HG02884 (cell line): Measurements from ENCODE around the gene ALKBH8.
A peak's percentile ranks its signal among the peaks of the same experiment; 100 is the strongest.
"Not testable (repeated sequence)": the region's sequence is repeated elsewhere in the genome, so short reads cannot be mapped to it uniquely, and the experiment has no call there.

Experiments
- ATAC-seq: cut with Tn5 transposase; IDR thresholded peaks from one replicate; pipeline ENCODE4 v1.9.1; 2021; ENCODE audit warnings: mild to moderate bottlenecking, moderate library complexity; ENCODE audit not compliant: unreplicated experiment

ALKBH8 gene

DNA sequence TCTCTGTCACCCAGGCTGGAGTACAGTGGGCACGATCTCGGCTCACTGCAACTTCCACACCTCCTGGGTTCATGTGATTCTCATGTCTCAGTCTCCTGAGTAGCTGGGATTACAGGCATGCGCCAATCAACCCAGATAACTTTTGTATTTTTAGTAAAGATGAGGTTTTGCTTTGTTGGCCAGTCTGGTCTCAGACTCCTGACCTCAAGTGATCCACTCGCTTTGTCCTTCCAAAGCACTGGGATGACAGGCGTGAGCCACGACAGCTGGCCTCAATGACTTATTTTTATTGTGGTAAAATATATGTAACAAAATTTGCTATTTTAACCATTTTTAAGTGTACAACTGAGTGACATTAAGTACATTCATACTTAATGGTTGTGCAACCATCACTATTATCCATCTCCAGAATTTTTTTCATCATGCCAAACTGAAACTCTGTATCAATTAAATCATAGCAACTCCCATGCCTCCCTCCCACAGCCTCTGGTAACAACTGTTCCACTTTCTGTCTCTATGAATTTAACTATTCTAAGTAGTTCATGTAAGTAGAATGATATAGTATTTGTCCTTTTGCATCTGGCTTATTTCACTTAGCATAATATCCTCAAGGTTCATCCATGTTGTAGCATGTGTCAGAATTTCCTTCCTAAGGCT, 57.2 kb downstream of the ALKBH8 start:
- no peak for ATAC-seq

DNA sequence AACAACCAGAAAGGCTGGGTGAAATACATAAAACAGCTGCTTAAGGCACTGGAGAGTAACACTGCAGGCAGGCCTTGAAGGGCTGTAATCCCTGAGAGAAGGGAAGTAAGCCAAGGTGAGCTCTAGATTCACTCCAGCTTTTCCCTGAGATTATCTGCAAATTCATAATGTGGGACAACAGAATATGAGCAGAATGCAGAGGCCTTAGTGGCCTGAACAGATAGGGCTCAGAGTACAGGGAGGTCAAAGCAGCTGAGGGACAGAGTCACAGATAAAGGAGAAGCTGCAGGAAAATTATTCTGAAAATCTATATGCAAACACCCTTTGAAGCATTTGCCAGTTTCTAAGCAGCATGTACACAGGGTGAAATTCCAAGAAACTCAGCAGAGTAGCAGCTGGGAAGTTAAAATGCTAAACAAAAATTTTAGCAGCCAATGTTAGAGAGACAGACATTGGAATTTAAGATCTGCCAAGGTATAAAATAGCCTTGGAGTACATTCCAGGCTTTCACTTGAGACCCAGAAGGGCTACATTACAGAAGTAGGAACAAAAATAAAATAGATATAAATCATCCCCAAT, 59.8 kb downstream of the ALKBH8 start:
- no peak for ATAC-seq

DNA sequence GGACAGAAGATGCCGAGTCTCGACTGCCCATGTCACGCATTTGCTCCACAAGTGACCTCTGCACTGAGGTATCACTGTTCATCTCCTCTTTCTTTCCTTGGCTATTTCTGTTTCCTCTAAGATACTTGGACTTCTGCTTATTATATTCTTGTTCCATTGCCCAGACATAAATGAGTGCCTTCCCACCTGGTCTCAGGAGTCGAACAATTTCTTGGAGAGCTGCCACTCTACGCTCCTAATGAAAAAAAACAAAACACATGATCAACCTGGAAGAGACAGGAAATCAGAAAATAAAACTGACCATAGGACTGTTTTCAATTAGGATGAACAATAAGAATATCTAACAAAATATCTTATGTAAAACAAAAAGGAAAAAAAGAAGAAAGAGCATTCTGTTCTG, 60.6 kb downstream of the ALKBH8 start:
- no peak for ATAC-seq

DNA sequence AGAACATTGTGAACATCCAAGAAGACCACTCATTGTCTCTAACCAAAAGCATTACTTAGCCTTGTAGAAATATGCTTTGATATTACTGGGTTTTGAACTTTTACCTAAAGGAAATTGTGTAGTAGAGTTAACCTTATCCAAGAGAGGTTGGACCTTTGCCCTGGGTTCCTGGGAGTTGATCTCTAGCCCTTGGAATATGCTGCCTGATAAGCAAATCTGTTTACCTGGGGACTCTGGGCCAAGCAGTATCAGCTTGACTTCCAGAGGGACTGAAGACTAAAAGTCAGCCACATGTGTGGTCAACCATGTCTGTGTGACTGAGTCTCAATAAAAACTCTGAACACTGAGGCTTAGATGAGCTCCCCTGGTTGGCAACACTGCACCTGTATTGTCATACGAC, 63.8 kb downstream of the ALKBH8 start:
- ATAC-seq: no peak

DNA sequence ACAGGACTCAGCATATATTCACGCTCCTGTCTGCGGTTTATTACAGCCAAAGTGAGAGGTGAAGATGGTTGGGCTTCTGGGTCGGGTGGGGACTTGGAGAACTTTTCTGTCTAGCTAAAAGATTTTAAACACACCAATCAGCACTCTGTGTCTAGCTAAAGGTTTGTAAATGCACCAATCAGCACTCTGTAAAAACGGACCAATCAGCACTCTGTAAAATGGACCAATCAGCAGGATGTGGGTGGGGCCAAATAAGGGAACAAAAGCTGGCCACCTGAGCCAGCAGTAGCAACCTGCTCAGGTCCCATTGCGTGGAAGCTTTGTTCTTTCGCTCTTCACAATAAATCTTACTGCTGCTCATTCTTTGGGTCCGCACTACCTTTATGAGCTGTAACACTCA, 68.2 kb downstream of the ALKBH8 start:
- not testable (repeated sequence) for ATAC-seq

DNA sequence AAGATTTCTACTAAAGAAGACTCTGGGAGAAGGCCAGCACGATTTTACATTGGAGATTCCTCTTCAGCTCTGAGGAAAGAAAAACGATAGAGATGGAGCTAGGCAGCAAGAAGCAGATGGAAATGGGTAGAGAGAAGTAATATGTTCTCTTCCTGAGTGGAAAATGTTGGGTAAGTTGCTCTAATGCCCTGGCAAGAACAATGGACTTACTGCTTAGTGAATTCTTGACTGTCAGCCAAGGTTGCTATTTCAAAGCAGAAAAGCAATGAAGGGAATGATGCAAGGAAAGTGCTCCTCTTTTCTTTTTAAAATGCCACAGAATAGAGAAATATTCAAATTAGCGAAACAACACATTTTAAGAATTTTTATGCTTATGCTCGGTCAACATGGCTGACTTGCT, 69.5 kb downstream of the ALKBH8 start:
- ATAC-seq: no peak

DNA sequence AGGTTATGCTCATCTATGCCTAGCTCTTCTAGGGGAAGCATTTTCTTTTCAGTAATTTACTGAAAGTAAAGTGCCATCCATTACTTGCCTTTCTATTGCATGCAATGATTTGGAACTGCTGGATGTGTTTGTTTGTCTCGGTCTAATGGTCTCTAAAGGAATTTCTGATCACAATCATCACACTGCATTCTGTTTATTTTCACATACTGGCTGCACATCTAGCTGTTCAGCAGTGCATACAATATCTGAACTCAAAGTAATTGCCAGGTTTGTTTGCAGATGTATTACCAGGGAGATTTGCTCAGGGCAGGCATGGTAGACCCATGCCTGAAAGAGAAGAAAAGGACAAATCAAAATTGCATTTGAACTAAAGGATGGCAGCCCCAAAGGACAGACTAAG, 71.5 kb downstream of the ALKBH8 start:
- ATAC-seq: no peak

DNA sequence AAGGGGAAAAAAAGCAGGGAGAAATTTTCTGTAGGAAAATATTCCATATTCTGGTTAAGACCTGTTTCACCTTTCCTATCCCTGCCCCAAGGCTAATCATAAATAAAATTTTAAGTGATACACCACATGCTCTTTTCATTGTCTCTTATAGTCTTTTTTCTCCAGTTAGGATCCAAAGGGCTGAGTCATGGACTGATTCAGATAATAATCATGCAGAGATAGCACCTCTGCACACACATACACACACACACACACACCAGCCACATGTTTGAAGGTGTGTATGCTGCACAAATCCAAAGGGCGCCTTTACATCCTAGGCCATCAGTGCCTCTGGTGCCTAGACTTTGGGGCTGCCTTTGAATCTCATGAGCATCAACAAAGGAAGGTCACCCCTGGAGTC, 72.4 kb downstream of the ALKBH8 start:
- ATAC-seq: no peak

DNA sequence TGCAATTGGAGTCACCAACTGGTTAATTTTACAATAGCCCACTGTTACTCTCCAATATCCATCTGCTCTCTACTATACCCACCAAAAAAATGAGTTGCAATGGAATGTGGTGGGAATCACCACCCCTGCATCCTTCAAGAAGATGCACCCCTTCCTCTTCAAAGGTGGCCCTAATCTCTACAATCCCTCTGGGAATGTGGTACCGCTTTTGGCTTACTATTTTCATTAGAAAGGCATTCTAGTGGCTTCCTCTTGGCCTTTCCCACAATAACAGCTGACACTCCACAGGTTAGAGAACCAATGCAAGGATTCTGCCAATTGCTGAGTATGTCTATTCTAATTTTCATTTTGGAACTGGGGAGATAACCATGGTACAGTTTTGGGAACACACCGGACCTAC, 74.7 kb downstream of the ALKBH8 start:
- no peak for ATAC-seq

DNA sequence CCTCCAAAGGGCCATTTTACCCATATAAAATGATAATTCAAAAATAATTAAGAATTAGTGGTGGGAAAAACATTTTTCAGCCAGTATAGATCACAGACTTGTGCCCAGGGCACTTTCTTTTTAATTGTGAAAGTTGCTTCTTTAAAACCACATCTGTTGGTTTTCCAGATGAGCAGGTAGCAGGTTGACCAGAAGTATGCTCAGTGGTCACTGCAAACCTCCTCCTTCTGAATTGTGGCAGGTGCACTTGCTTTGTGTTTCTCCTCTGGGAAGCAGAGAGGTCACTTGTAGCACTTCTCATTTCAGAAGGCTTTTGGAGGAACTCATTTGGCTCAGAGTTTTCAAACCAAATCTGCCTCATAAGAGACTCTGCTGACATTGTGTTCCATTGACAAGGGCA, 83.3 kb downstream of the ALKBH8 start:
- ATAC-seq: no peak

DNA sequence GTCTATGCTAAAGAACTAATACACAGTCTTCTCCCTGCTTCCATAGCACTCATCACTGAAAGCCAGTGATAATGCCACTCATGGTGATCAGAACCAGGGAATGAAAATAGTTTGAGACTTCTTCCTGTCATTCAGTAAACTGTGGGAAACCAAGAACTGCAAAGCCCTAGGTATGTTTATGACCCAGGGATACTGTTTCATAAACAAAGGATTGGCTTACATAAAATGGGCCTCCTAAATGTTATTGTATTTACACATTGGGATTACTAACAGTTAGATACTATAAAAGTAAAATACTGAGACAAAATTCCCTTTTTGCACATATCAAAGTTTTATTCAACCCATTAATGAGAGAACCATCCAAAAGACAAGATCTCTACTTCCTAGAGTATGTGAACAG, 86.6 kb downstream of the ALKBH8 start:
- no peak for ATAC-seq

DNA sequence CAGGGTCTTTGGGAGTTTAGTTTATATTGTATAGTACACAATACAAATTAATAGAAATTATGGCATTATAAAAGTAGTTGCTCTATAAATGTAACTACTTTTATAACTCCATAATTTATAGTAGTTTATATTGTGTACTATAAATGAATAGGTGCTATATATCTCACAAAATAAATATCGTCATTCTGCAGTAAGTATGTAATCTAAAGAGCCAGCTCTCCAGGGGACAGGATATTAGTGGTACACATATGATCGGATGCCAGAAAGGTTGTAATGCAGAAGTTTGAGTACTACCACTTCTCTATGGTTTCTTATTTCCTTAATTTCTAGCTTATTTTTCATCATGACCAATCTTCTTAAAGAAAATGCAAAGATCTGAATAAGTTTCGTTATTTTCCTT, 87.7 kb downstream of the ALKBH8 start:
- ATAC-seq: no peak

DNA sequence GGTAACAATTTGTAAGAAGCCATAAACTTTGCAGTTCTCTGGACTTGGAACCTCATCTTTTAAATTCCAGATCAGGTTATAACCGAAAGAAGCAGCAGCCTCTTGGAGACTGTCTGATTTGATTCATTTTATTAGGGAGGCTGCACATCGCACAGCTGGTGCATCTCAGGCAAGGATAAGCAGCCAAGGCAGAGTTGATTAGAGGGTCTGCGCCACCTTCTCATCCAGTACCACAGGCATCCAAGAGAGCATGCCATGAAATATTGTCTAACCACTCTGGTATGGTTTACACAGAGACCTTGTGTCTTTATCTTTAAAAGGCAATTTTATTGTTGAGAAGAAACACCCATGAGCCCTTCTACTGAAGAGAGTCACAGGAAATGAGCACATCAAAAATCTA, 91.7 kb downstream of the ALKBH8 start:
- no peak for ATAC-seq

DNA sequence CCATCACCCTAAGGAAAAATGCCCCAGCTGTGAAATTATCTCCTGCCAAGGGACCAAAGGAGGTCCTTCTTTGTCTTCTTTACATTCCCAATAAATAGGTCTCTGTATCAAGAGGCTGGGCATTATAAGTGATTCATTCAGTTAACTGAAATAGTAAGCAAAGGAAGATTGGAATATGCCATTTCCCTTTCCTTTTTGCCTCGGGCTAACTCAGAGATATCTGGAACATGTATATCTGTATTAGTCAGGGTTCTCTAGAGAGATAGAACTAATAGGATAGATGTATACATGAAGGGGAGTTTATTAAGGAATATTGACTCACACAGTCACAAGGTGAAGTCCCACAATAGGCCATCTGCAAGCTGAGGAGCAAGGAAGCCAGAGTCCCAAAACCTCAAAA, 92.6 kb downstream of the ALKBH8 start:
- no peak for ATAC-seq

DNA sequence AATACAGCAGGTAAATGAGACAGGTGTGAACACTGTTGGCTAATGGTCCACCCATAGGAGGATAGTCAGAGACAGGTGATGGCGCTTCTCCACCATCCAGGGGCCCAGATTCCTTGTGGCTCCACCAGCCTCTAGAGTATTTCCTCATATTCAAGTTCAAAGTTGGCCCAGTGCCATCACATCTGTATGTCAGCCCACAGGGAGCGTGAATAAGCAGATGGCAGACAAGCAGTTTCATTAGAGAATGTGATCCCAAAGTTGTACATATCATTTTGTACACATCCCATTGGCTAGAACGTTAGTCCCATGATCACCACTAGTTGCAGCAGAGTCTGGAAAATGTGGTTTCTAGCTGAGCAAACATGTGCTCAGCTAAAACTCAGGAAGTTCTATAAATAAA, 96.9 kb downstream of the ALKBH8 start:
- no peak for ATAC-seq

DNA sequence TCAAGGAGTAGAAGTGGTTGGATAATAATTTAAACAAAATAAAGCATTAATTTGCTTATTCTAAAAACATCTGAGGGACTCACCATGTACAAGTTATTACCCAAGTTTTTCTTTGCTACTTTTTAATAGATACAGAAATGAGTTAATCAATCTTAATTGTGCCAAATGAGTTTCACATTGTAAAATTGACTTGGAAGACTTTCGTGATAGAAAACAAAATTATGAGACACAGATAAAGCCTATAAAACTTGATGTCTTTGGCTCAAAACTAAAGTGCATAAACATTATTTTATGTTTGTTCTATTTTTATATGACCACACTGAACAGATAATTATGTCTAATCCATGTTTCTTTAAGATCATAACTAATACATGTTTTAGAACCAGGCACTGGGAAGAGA, 97.8 kb downstream of the ALKBH8 start:
- no peak for ATAC-seq

DNA sequence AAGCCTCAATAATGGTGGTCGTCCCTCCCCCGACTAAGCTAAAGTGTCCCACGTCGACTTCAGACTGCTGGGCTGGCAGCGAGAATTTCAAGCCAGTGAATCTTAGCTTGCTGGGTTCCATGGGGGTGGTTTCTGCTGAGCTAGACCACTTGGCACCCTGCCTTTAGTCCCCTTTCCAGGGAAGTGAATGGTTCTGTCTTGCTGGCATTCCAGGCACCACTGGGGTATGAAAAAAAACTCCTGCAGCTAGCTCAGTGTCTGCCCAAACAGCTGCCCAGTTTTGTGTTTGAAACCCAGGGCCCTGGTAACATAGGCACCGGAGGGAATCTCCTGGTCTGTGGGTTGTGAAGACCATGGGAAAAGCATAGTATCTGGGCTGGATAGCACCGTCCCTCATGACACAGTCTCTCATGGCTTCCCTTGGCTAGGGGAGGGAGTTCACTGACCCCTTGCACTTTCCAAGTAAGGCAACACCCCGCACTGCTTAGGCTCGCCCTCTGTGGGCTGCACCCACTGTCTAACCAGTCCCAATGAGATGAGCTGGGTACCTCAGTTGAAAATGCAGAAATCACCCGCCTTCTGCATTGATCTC, 99.2 kb downstream of the ALKBH8 start:
- ATAC-seq: not testable (repeated sequence)

DNA sequence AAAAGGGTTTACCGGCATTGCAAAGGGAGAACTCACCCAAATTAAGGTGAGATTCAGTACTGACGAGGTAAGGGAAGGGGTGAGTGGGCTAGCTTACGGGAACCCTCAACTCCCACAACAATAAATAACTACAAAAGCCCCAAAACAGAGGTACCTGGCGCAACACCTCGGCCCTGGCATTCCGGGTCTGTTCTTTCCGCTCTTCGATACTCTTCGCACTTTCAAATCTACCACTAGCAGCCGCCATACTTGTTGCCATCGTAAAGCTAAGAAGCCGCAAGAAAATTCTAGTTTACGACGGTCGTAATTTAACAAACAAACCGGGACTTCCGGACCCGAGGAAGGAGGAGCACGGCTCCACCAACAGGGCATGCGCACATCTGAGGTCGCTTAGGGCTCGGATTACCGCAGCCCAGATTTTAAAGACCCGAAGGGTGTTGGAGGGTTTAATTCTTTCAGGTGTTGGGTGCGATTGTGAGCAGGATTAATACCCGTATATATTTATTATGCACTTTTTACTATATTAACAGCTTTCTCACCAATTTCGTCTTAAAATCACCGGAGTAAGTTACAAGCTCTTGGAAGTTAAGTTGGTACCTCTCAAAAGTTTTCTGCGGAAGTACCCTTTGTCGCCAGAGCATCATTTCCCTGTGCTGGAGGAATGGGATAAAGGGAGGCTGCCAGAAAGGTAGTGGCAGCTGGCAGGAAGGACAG, 107.8 kb downstream of the ALKBH8 start, which contains the start of gene CWF19L2:
Gene CWF19L2 (minus strand): TSS at position 268 of the 714 bp plus-strand sequence. CDS start 9 bp downstream, at position 259.
- ATAC-seq: peak; percentile 97

DNA sequence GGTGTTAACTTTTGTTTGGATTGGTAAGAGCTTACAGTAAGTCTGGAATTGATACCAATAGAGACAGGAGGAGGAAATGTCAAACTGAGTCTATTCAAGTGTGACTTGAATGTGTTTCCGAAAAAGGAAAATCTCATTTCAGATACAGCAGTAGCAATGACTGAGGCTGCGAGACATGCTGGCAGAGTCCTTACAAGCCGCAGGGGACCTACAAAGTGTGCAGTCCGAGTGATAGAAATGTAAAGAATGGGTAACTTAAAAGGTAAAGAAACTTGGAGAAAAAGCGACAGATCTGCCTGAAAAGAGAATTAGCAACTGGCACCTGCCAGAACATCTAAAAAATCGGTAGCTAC, 108.4 kb downstream of the ALKBH8 start:
- peak; percentile 39 for ATAC-seq

DNA sequence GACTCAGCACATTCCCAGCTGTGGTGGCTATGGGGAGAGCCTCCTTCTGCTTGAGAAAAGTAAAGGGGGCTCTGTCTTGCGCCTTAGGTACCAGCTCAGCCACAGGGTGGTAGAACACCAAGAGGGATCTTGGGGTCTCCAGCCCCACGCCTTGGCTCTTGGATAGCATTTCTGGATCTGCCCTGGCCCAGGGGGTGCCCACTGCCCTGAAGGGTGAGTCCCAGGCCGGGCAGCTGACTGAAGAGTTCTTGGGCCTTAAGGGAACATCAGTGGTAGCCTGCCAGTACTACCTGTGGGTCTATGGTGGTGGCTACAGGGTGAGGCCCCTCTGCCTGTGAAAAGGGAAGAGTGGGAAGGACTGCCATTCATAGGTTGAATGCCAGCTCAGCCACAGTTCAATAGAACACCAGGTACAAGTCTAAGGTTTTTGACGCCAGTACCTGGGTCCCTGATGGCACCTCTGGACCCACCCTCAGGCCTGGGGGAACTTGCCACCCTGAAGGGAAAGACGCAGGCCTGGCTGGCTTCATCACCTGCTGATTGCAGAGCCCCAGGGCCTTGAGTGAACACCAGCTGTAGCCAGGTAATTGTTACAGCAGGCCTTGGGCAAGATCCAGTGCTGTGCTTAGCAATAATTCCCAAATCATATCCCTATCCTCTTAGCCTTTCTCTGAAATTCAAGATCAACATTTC, 111.8 kb downstream of the ALKBH8 start:
- no peak for ATAC-seq
